HG02610 (cell line): Measurements from ENCODE around the gene COQ6.
A peak's percentile ranks its signal among the peaks of the same experiment; 100 is the strongest.
"Not testable (repeated sequence)": the region's sequence is repeated elsewhere in the genome, so short reads cannot be mapped to it uniquely, and the experiment has no call there.

Experiments
- ATAC-seq: cut with Tn5 transposase; IDR thresholded peaks from one replicate; pipeline ENCODE4 v1.9.1; 2021; ENCODE audit warnings: mild to moderate bottlenecking, moderate library complexity; ENCODE audit not compliant: unreplicated experiment

The COQ6 gene

GRCh38 chr14:73949752-73950734 lies at the start of gene COQ6, which contains the start of gene FAM161B:
TSS of gene COQ6 (plus strand) at chr14:73950302. CDS start at chr14:73950333, 31 bp downstream.
TSS of gene FAM161B (minus strand) at chr14:73950094. CDS start at chr14:73950026, 68 bp downstream.
- peak; percentile 95 for ATAC-seq

GRCh38 chr14:73903028-73903427 lies 47.1 kb upstream of the COQ6 start:
- no peak for ATAC-seq

- ATAC-seq = no peak
Measured at GRCh38 chr14:73909681-73910080, 40.4 kb upstream of the COQ6 start.

DNA sequence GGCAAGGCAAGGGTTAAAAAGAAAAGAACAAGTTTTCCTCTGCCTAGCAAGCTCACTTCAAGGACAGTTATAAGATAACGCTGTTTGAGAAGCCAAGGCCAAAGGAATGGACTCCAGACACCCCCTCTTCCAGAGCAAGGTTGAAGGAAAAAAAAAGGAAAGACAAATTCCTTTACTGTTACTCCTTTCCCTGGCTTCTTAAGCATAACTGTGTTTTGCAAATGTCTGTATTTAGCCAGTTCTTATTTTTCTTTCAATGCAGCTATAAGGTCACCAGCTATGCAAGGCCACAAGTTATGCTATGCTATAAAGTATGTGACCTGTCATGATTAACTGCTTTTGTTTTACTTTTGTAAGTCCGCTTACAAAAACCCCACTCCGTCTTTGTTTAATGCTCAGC lies 36.8 kb upstream of the COQ6 start:
- no peak for ATAC-seq

DNA sequence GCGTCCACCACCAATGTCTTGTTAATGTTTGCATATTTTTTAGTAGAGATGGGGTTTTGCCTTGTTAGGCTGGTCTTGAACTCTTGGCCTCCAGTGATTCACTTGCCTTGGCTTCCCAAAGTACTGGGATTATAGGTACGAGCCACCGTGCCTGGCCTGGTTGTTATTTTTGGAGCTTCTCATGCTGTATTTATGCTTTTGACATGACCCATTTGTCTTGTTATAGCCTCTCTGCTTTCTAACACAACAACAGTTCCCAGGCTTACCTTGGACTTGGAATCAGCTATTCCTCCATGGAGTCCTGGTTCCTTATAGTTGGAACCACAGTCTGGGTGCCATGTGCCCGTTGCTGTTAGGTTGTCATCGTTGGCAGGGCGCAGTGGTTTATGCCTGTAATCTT lies 33.8 kb upstream of the COQ6 start:
- no peak for ATAC-seq

GRCh38 chr14:73919457-73919856 lies 30.6 kb upstream of the COQ6 start:
- ATAC-seq = not testable (repeated sequence)

DNA sequence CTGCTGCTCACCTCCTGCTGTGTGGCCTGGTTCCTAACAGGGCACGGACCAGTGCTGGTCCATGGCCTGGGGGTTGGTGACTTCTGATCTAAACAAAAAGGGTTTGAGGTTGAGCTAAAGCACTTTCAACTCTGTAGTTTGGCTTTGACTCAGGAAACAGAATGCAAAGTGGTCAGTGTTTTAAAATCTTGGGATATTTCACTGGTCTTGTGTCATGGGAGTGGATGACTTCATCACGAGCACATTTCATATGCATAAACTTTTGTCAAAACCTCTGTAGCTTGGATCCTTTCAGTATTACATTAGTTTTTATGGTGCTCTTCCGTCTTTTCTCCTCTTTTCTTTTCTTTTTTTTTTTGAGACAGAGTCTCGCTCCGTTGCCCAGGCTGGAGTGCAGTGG lies 25.8 kb upstream of the COQ6 start:
- no peak for ATAC-seq

GRCh38 chr14:73935666-73936065 lies 14.4 kb upstream of the COQ6 start:
- ATAC-seq = no peak

- no peak for ATAC-seq
Measured at GRCh38 chr14:73936548-73936947, 13.6 kb upstream of the COQ6 start.

GRCh38 chr14:73937012-73937411 lies 13.1 kb upstream of the COQ6 start:
- no peak for ATAC-seq

DNA sequence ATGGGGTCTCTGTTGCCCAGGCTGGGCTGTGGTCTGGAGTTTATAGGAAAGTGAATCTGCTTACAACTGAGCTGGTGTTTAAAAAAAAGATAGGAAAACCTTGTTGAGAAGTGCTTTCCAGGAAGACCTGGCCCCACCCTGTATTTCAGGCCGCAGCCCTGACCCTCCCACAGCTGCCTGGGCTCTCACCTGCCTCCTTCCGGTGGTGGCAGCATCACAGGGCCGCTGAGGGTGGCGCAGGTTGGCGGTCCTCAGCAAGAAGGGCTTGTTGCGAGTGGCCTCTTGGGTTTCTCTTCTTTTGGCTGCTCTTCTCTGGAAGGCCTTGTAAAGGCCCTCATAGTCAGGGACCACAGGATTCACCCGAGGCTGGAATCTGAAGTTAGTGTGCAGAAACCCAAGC lies 7.9 kb upstream of the COQ6 start:
- no peak for ATAC-seq

DNA sequence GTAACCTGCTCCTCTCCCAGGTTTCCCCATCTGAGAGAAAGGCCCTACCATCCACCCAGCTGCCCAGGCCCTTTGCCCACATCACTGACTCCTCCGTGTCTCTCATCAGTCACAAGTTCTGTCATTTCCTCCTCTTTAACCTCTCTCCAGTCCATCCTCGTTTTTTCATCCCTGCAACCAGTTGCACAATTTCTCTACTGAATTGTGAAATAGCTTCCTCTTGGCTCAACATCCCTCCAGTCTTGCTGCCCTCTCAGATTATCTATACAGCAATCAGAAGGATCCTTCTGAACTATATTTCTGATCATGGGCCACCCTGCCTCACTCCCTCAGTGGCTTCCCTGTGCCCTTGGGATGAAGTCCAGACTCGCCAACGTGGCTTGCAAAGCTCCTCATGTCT lies 7.0 kb upstream of the COQ6 start:
- no peak for ATAC-seq

DNA sequence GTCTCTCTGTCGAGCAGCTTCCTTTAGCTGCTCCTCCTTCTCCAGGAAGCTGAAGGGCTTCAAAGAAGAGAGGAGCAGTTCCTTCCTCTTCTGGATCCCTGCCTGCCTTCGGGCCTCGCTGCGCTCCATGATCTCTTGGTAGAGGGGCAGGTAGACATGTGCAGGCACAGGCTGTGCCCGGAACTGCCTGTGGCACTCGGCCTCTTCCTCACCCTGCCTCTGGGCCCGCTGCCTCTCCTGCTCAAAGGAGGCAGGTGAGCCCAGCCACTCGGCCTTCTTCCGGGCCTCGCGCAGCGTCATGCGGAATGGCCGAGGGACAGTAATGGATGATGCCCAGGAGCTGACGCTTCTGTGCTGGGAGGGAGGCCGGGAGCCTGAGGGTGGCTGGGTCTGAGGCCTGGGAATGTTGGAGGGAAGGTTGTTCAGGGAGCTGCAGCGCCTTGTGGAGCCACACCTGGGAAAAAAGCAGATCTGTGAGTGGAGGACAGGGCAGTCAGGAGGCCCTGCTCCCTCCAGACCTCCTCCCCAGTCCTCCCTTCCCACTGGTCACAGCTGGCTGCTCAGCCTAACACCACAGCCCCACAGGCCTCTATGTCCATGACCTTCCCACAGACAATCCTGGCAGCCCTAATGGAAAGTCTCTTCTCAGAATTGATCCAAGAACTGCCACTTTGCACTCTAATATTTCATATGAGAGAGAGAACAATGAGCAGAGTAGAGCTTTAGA lies 5.5 kb upstream of the COQ6 start:
- no peak for ATAC-seq

GRCh38 chr14:73945159-73945670 lies 4.9 kb upstream of the COQ6 start:
- ATAC-seq = no peak

- ATAC-seq = no peak
Measured at GRCh38 chr14:73953731-73954130, 3.6 kb downstream of the COQ6 start.

DNA sequence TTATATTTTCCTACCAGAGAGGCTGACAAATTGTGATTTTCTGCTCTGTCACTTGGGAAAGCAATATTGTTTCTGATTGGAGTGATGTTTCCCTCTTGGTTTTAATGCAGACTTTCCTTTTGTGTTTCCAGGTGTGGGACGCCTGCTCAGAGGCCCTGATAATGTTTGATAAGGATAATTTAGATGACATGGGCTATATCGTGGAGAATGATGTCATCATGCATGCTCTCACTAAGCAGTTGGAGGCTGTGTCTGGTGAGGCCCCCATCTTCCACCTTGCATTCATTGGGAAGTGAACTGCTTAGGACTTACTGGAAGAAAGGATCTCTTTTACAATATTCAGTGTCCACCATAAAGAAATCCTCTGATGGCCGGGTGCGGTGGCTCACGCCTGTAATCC lies 5.6 kb downstream of the COQ6 start:
- ATAC-seq = no peak

DNA sequence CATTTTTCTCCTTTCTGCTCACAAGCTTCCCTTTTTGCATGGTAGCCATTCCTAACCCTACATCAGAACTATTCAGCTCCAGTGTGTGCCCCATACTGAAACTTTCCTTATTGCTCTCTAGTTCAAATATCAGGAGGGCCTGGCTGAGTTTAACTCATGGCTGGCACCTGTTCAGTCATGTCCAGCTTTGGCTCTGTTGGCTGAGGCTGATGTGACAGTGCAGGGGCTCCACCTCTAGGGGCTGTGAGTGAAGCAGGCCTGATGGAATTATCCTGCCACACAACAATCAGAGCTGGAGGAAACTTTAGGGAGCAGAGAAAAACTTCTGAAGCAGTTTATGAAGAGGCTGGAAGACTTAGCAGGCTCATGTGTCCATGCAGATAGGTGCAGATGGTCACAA lies 8.5 kb downstream of the COQ6 start:
- ATAC-seq = no peak

GRCh38 chr14:73961192-73961591 lies 11.1 kb downstream of the COQ6 start:
- ATAC-seq = no peak

DNA sequence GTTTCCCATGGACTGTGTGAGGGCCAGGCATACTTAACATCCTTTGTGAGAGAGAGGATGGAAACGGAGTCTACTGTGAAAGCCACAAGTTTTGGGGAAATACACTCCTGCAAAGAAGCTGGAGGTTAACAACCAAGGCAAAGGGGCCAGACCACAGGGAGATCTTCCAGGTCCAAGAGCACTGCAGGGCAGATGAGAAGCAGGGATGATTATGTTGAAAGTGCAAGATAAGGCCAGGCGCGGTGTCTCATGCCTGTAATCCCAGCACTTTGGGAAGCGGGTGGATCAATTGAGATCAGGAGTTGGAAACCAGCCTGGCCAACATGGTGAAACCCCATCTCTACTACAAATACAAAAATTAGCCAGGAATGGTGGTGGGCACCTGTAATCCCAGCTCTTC lies 15.1 kb downstream of the COQ6 start:
- no peak for ATAC-seq

DNA sequence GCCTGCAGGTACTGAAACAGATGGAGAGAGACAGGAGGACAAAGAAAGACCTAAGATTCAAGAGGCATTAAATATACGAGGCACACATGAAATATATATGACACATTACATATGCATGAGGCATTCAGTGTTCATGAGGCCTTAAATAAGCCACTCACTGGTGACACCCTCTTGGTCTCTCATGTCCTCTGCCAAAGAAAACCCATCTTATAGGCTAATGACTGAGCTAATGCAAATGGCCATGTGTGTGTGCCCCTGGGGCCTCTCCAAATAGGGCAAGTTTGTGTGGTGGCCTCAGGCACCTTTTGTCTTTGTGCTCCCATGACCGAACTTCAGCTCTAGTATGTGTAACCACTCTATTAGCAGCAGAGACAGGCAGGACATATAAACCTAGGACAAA lies 18.8 kb downstream of the COQ6 start:
- ATAC-seq = no peak

DNA sequence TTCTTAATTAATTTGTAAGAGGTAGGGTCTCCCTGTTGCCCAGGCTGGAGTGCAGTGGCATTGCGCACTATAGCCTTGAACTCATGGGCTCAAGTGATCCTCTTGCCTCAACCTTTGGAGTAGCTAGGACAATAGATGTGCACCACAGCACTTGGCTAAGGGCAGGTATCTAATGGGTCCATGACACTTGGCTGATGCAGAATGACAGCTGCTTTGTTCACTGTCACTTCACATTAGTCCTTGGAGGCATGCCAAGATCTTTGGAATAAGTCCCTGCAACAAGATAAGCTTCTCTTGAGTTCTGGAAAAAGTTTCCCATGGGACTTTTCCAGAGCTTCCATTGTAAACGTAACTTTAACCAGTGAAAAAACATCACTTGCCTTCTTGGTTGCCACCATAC lies 23.4 kb downstream of the COQ6 start:
- ATAC-seq = no peak

- no peak for ATAC-seq
Measured at GRCh38 chr14:73976125-73976524, 26.0 kb downstream of the COQ6 start.
